Neural progenitor cell (in vitro differentiated cells): ENCODE measurements around the gene PCNX4. TPM values are rescaled to one million over a fixed set of nuclear protein-coding genes. Genes with fewer than 3 reads are reported as not detected.
A peak's percentile ranks its signal among the peaks of the same experiment; 100 is the strongest.

Experiments used
- DNase-seq: peaks from one replicate; pipeline ENCODE4 v3.0.0-alpha.2; 2016; ENCODE audit warnings: low spot score
- H2AFZ ChIP-seq: fragments of 200-600 bp; sonication (generic); replicated peaks from 2 replicates; pipeline ENCODE4 v1.6.1; 2016; ENCODE audit warnings: antibody characterized with exemption
- H3F3A ChIP-seq: fragments of 200-600 bp; sonication (generic); 2 replicates; pipeline ENCODE4 v1.6.1; 2016; ENCODE audit warnings: antibody characterized with exemption, low read depth
- H3K27ac ChIP-seq: fragments of 200-600 bp; sonication (generic); 2 replicates; pipeline ENCODE4 v1.5.1; 2016; ENCODE audit warnings: mild to moderate bottlenecking
- H3K27me3 ChIP-seq: fragments of 200-600 bp; sonication (generic); 2 replicates; pipeline ENCODE4 v1.6.1; 2016; ENCODE audit warnings: mild to moderate bottlenecking, moderate library complexity
- H3K36me3 ChIP-seq: fragments of 200-600 bp; sonication (generic); 2 replicates; pipeline ENCODE4 v1.5.1; 2016
- H3K4me1 ChIP-seq: fragments of 200-600 bp; sonication (generic); 2 replicates; pipeline ENCODE4 v1.6.1; 2016; ENCODE audit warnings: mixed run types
- H3K4me2 ChIP-seq: fragments of 200-600 bp; sonication (generic); 2 replicates; pipeline ENCODE4 v1.6.1; 2016
- H3K4me3 ChIP-seq: fragments of 200-600 bp; sonication (generic); 2 replicates; pipeline ENCODE4 v1.5.1; 2016
- H3K79me2 ChIP-seq: fragments of 200-600 bp; sonication (generic); 2 replicates; pipeline ENCODE4 v1.6.1; 2016; ENCODE audit warnings: low read depth
- H3K9ac ChIP-seq: fragments of 200-600 bp; sonication (generic); 2 replicates; pipeline ENCODE4 v1.6.1; 2016
- H3K9me3 ChIP-seq: fragments of 200-600 bp; sonication (generic); 2 replicates; pipeline ENCODE4 v1.5.1; 2016; ENCODE audit warnings: low read depth
- H4K20me1 ChIP-seq: fragments of 200-600 bp; sonication (generic); 2 replicates; pipeline ENCODE4 v1.6.1; 2016; ENCODE audit warnings: low read depth
- H3K27ac Mint-ChIP-seq: 3 replicates; pipeline ENCODE4 v1.8.0; 2021; ENCODE audit warnings: mixed read lengths
- H3K27me3 Mint-ChIP-seq: 2 replicates; pipeline ENCODE4 v1.8.0; 2022; ENCODE audit warnings: low read depth, mild to moderate bottlenecking, inconsistent platforms, moderate library complexity, mixed read lengths; ENCODE audit not compliant: insufficient read depth
- H3K36me3 Mint-ChIP-seq: 3 replicates; pipeline ENCODE4 v1.8.0; 2021; ENCODE audit warnings: mixed read lengths
- H3K4me1 Mint-ChIP-seq: 3 replicates; pipeline ENCODE4 v1.8.0; 2021; ENCODE audit warnings: mixed read lengths
- H3K4me3 Mint-ChIP-seq: 3 replicates; pipeline ENCODE4 v1.8.0; 2021; ENCODE audit warnings: mild to moderate bottlenecking, moderate library complexity, mixed read lengths
- H3K9me3 Mint-ChIP-seq: 3 replicates; pipeline ENCODE4 v1.8.0; 2020; ENCODE audit warnings: mixed read lengths
- EZH2 ChIP-seq: fragments of 200-600 bp; sonication (generic); IDR thresholded peaks from 2 replicates; pipeline ENCODE4 v1.6.1; 2017; ENCODE audit warnings: antibody characterized with exemption, mild to moderate bottlenecking, moderate library complexity
- EZH2phosphoT487 ChIP-seq: fragments of 200-600 bp; sonication (generic); IDR thresholded peaks from 2 replicates; pipeline ENCODE4 v1.6.1; 2017; ENCODE audit warnings: antibody characterized with exemption
- total RNA-seq: library from RNA; depleted of rRNA; stranded (reverse); fragments of >200 nt; gene quantifications from 2 replicates; pipeline ENCODE4 v1.2.3, GENCODE V29; 2015; ENCODE audit warnings: low replicate concordance
- TF ChIP-seq, protein P1 (sequence below): fragments of 200-600 bp; sonication (generic); IDR thresholded peaks from 2 replicates; pipeline ENCODE4 v1.5.1; 2017; ENCODE audit warnings: antibody characterized with exemption, mild to moderate bottlenecking

Gene PCNX4
- total RNA-seq, 1 donor from 2014 or later, result 172 TPM

DNA sequence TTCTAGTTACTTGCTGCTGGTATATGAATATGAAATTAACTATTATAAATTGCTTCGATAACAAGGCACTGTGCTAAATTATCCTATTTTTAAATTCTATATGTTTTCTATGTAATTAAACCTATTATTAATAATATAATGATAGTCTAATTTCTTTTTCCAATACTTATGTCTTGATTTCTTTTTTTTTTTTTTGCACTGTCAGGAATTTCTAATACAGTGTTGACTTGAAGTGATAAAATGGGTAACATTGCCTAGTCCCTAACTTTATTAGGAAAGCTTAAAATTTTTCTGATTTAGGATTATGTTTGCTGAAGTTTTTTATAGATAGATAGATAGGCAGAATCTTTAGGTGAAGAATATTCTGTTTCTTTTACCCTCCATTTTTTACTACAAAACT, 87.1 kb downstream of the PCNX4 start:
- Mint-ChIP-seq H3K9me3 (peaks cover 2% of the 10 kb centered on the region), H3K27me3 (peaks cover 5% of the 10 kb centered on the region), H3K4me1 (peaks cover 2% of the 10 kb centered on the region), H3K27ac (no peak overlapping the region), H3K36me3 (no peaks in the 10 kb centered on the region), H3K4me3 (no peak overlapping the region)
- no peak overlapping the region for H3K9ac ChIP-seq
- H3K4me2 ChIP-seq, result no peak overlapping the region
- TF ChIP-seq EZH2phosphoT487, result no peak
- no peak for TF ChIP-seq EZH2
- TF ChIP-seq, protein P1, sequence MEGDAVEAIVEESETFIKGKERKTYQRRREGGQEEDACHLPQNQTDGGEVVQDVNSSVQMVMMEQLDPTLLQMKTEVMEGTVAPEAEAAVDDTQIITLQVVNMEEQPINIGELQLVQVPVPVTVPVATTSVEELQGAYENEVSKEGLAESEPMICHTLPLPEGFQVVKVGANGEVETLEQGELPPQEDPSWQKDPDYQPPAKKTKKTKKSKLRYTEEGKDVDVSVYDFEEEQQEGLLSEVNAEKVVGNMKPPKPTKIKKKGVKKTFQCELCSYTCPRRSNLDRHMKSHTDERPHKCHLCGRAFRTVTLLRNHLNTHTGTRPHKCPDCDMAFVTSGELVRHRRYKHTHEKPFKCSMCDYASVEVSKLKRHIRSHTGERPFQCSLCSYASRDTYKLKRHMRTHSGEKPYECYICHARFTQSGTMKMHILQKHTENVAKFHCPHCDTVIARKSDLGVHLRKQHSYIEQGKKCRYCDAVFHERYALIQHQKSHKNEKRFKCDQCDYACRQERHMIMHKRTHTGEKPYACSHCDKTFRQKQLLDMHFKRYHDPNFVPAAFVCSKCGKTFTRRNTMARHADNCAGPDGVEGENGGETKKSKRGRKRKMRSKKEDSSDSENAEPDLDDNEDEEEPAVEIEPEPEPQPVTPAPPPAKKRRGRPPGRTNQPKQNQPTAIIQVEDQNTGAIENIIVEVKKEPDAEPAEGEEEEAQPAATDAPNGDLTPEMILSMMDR, result no peak
- no peaks in the 10 kb centered on the region for H3F3A ChIP-seq
- no peaks in the 10 kb centered on the region for H3K4me1 ChIP-seq
- H3K79me2 ChIP-seq, result no peaks in the 10 kb centered on the region
- no peak overlapping the region for H3K4me3 ChIP-seq
- no peak overlapping the region for H2AFZ ChIP-seq
- no peaks in the 10 kb centered on the region for H3K27me3 ChIP-seq
- H3K27ac ChIP-seq, result no peak overlapping the region
- no peaks in the 10 kb centered on the region for H4K20me1 ChIP-seq
- no peaks in the 10 kb centered on the region for H3K36me3 ChIP-seq
- H3K9me3 ChIP-seq, result no peaks in the 10 kb centered on the region
- DNase-seq, result no peak

DNA sequence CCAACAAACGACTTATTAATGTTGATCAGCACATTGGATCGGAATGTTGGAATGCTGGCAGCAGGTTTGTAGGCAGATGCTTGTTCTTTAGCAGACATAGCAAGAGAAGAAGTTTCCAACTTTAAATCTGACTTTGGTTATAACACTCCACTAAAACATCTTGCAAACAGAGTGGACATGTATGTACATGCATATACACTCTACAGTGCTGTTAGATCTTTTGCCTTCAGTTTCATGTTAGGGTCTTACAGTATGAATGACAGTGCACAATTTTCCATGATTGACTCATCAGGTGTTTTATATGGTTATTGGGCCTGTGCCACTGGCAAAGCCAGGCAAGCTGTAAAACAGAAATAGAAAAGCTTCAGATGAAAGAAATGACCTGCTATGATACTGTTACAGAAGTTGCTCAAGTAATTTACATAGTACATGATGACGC, 87.7 kb downstream of the PCNX4 start:
- Histone ChIP-seq H3K4me1 (no peaks in the 10 kb centered on the region), H3K79me2 (no peaks in the 10 kb centered on the region), H3F3A (no peaks in the 10 kb centered on the region), H3K36me3 (no peaks in the 10 kb centered on the region), H2AFZ (no peak overlapping the region), H4K20me1 (no peaks in the 10 kb centered on the region), H3K27ac (no peak overlapping the region), H3K9me3 (no peaks in the 10 kb centered on the region), H3K4me3 (no peak overlapping the region), H3K4me2 (no peak overlapping the region), H3K9ac (no peak overlapping the region), H3K27me3 (no peaks in the 10 kb centered on the region)
- Mint-ChIP-seq H3K4me1 (peaks cover 4% of the 10 kb centered on the region), H3K27ac (no peak overlapping the region), H3K9me3 (peaks cover 2% of the 10 kb centered on the region), H3K27me3 (peaks cover 5% of the 10 kb centered on the region), H3K4me3 (no peak overlapping the region), H3K36me3 (no peaks in the 10 kb centered on the region)
- DNase-seq, result no peak
- TF ChIP-seq EZH2phosphoT487 (no peak), EZH2 (no peak)
- TF ChIP-seq, protein P1, result no peak

DNA sequence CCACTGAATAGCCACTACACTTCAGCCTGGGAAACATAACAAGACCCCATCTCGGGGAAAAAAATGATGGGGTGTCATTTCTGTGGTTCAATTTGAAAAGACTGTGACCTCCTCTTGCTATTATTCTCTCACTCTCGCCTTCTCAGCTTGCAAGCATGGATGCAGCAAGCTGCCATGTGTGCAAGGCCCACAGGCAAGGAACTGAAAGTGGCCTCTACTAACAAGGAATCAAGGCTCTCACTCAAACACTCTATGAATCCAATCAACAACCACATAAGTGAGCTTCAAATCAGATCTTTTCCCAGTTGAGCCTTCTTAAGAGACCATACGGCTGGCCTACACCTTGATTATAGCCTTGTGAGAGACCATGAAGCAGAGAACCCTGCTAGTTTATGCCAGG, 91.4 kb downstream of the PCNX4 start:
- Mint-ChIP-seq H3K27me3 (no peaks in the 10 kb centered on the region), H3K9me3 (peaks cover 2% of the 10 kb centered on the region), H3K27ac (no peak overlapping the region), H3K4me1 (peaks cover 4% of the 10 kb centered on the region), H3K4me3 (no peak overlapping the region), H3K36me3 (no peaks in the 10 kb centered on the region)
- H3K27ac ChIP-seq, result no peak overlapping the region
- no peaks in the 10 kb centered on the region for H3F3A ChIP-seq
- no peaks in the 10 kb centered on the region for H3K79me2 ChIP-seq
- H3K9ac ChIP-seq, result no peak overlapping the region
- no peaks in the 10 kb centered on the region for H3K9me3 ChIP-seq
- H4K20me1 ChIP-seq, result no peaks in the 10 kb centered on the region
- no peaks in the 10 kb centered on the region for H3K36me3 ChIP-seq
- no peak overlapping the region for H3K4me2 ChIP-seq
- H3K4me1 ChIP-seq, result no peaks in the 10 kb centered on the region
- TF ChIP-seq EZH2, result no peak
- H3K27me3 ChIP-seq, result no peaks in the 10 kb centered on the region
- H2AFZ ChIP-seq, result no peak overlapping the region
- no peak overlapping the region for H3K4me3 ChIP-seq
- no peak for DNase-seq

DNA sequence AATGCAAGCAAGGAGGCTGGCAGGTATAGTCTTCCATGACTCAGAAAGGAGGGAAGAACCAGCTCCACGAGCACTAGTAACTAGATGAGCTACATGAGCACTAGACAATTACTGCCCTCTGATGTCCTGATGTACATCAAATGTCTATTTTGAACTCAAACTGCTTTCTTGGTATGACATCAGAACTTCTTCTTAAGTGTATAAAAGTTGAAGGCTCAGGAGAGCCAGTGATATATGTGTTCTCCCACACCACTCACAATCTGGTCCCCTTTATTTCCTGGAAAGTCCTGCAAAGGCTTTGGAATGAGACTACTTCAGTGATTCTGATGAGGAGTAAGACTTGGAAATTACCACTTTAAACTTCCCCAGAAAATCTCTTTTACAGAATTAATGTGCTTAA, 92.0 kb downstream of the PCNX4 start:
- no peak overlapping the region for H3K27ac Mint-ChIP-seq
- TF ChIP-seq EZH2 (no peak), EZH2phosphoT487 (no peak)
- no peaks in the 10 kb centered on the region for H4K20me1 ChIP-seq

More for the DNA sequence above, 92.0 kb downstream of the PCNX4 start:
- Histone ChIP-seq H3K4me3 (no peak overlapping the region), H3K9me3 (no peaks in the 10 kb centered on the region), H2AFZ (peak overlapping the region; percentile 23), H3F3A (no peaks in the 10 kb centered on the region), H3K79me2 (no peaks in the 10 kb centered on the region), H3K27ac (no peak overlapping the region), H3K36me3 (no peaks in the 10 kb centered on the region), H3K27me3 (no peaks in the 10 kb centered on the region), H3K4me1 (no peaks in the 10 kb centered on the region), H3K9ac (no peak overlapping the region), H3K4me2 (peak overlapping the region; percentile 60)
- H3K4me1 Mint-ChIP-seq, result peaks cover 4% of the 10 kb centered on the region
- no peak for DNase-seq
- no peaks in the 10 kb centered on the region for H3K27me3 Mint-ChIP-seq
- no peaks in the 10 kb centered on the region for H3K36me3 Mint-ChIP-seq
- H3K4me3 Mint-ChIP-seq, result no peak overlapping the region
- H3K9me3 Mint-ChIP-seq, result peaks cover 2% of the 10 kb centered on the region
